Heart right ventricle (tissue), 16 donors: ENCODE results near the gene KRTAP5-4. TPM values are rescaled to one million over a fixed set of nuclear protein-coding genes. Genes with fewer than 3 reads are reported as not detected.
"Not testable (repeated sequence)": the region's sequence is repeated elsewhere in the genome, so short reads cannot be mapped to it uniquely, and the experiment has no call there.

Source experiments
- ATAC-seq, 8 donors: fragments of 200-7000 bp; cut with Tn5 transposase; one replicate each; pipeline ENCODE4 v1.9.1; 2020; ENCODE audit warnings: mild to moderate bottlenecking in 8 of 8, moderate library complexity in 8 of 8, moderate number of reproducible peaks in 1 of 8
- DNase-seq, 2 donors: peaks; one replicate each; pipeline ENCODE4 v3.0.0-alpha.2; 2020
- H3K27ac ChIP-seq, 10 donors: fragments of 200-600 bp; sonication (generic) in 2 of 10; one replicate each; pipeline versions ENCODE4 v1.5.0 to v1.8.0; 2020 to 2022; ENCODE audit warnings: mild to moderate bottlenecking in 3 of 10
- H3K27me3 ChIP-seq, 7 donors: fragments of 200-600 bp; one replicate each; pipeline ENCODE4 v1.8.0; 2021 to 2022; ENCODE audit warnings: mild to moderate bottlenecking in 2 of 7
- H3K36me3 ChIP-seq, 9 donors: fragments of 200-600 bp; sonication (generic) in 1 of 9; one replicate each; pipeline versions ENCODE4 v1.5.0 to v1.8.0; 2020 to 2022; ENCODE audit warnings: mild to moderate bottlenecking in 2 of 9
- H3K4me1 ChIP-seq, 9 donors: fragments of 200-600 bp; sonication (generic) in 1 of 9; one replicate each; pipeline versions ENCODE4 v1.5.0 to v1.8.0; 2020 to 2022; ENCODE audit warnings: mild to moderate bottlenecking in 4 of 9
- H3K4me3 ChIP-seq, 10 donors: fragments of 200-600 bp; sonication (generic) in 2 of 10; one replicate each; pipeline versions ENCODE4 v1.5.0 to v1.8.0; 2020 to 2022; ENCODE audit warnings: mild to moderate bottlenecking in 7 of 10, moderate library complexity in 2 of 10
- H3K9me3 ChIP-seq, 11 donors: fragments of 200-600 bp in 10 of 11; sonication (generic) in 2 of 11; one replicate each; pipeline versions ENCODE4 v1.5.0 to v1.8.0; 2013 to 2022; ENCODE audit warnings: mild to moderate bottlenecking in 2 of 11, control low read depth in 1 of 11, moderate library complexity in 1 of 11
- WGBS, 2 donors: extraction: QIAGEN DNeasy Blood & Tissue Kit; methylation state at CpG; one replicate each; pipeline ENCODE4 v1.1.7; 2013; ENCODE audit warnings: inconsistent platforms in 1 of 2; 5-methylcytosine and 5-hydroxymethylcytosine counted together
- intact Hi-C, 10 donors: fragments of 100-400 bp; cut with DNase I; formaldehyde crosslinking; loops; one replicate each; pipeline versions ENCODE4 v1.11.1 to v1.14.2; 2022
- polyA plus RNA-seq, 2 donors: library from polyadenylated mRNA; stranded (reverse); fragments of 200-250 nt; gene quantifications; one replicate each; pipeline ENCODE4 v1.2.3, GENCODE V29; 2013
- total RNA-seq, 10 donors: library from RNA; stranded (reverse); fragmentation: NEBNext Ultra II Directional in 3 of 10; extraction: Animal tissue kit (Norgen Biotek cat#: 25700) in 3 of 10; gene quantifications; one replicate each; pipeline versions ENCODE4 v1.2.1 to v1.2.4, GENCODE V29; 2021 to 2023
- TF ChIP-seq, protein P1 (sequence below), 9 donors: fragments of 200-600 bp; sonication (generic) in 2 of 9; IDR thresholded peaks; one replicate each; pipeline versions ENCODE4 v1.5.0 to v1.8.0; 2021 to 2022; ENCODE audit warnings: antibody characterized with exemption in 9 of 9, mild to moderate bottlenecking in 5 of 9, moderate library complexity in 1 of 9
- donor health status: Arrhythmogenic right ventricular cardiomyopathy.
- donor health status: ischemic (EF 13 %, LVEDD 7.1; RV severe dilation, severe dysfunction).
- donor health status: healthy with polysubstance abuse.
- donor health status: DM: no; HTN: yes; CAD: no.
- donor health status: DM: no; HTN: no; CAD: no.
- donor health status: ischemic (EF 25% LVEDD 6.9; RV normal size, moderate dysfunction).
- donor health status: ischemic (EF 25% LVEDD 5.7; RV mildly dilated, moderate dysfunction).
- donor health status: healthy.
- donor health status: DM: yes; HTN: yes; CAD: no.
- donor health status: Ischemic cardiomyopathy.
- donor health status: ischemic (EF 35%, LVEDD 5.7; RV mildly dilated, moderate dysfunction).
- donor health status: nonischemic (EF 11% LVEDD 7.7; RV severe dilation, severe dysfunction).
- donor health status: DM: yes; HTN: yes; CAD: no.
- donor health status: PGD.
- donor health status: ischemic (EF 29% LVEDD 5.4; RV normal size, mild dysfunction).
- donor health status: nonischemic (EF 23%, LVEDD 6.1; RV moderate dilation, normal function).

Gene KRTAP5-4
- total and polyA plus RNA-seq, 12 donors: not detected

DNA sequence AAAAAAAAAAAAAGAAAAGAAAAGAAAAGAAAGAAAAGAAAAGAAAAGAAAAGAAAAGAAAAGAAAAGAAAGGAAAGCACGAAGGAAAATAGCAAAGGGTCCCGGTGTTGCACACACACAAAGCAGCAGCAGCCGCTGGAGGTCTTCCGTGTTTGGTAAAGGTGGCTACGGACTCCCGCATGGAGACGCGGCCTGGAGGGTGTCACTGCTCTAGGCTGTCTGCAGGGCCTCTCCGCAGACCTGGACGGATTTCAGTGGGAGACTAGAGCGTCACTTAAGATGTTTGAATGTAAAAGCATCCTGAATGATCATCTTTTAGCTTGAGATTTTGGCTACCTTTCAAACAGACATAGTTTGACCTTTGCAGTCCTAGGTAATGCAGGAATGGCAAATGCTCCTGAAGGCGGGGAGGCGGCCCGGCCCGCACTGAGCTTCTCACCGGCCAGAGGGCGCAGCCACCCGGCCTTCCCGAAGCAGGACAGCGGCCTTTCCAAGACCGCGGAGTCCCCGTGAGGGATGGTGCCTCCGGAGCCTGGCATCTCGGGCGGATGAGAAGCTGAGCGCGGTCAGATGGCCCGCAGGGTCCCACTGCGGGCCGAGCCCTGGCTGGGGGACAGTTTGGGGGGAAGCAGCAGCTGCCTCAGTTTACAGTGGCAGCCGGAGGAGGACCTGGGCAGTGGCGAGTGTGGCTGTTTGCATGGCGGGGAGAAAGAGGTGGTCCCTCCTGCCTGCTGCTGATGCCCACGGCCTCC lies 26.1 kb upstream of the KRTAP5-4 start:
- ATAC-seq: no peak
- H3K36me3 ChIP-seq: no peaks in the 10 kb centered on the region
- H3K4me3 ChIP-seq: no peak overlapping the region
- no peaks in the 10 kb centered on the region for H3K9me3 ChIP-seq
- no peak for DNase-seq
- intact Hi-C loops: loop anchor here in 1 of 10 donors (10.0 kb wide), 1 partner anchor 507 kb away; no protein-coding TSS in a partner anchor
- no peak overlapping the region for H3K27ac ChIP-seq
- TF ChIP-seq, protein P1, sequence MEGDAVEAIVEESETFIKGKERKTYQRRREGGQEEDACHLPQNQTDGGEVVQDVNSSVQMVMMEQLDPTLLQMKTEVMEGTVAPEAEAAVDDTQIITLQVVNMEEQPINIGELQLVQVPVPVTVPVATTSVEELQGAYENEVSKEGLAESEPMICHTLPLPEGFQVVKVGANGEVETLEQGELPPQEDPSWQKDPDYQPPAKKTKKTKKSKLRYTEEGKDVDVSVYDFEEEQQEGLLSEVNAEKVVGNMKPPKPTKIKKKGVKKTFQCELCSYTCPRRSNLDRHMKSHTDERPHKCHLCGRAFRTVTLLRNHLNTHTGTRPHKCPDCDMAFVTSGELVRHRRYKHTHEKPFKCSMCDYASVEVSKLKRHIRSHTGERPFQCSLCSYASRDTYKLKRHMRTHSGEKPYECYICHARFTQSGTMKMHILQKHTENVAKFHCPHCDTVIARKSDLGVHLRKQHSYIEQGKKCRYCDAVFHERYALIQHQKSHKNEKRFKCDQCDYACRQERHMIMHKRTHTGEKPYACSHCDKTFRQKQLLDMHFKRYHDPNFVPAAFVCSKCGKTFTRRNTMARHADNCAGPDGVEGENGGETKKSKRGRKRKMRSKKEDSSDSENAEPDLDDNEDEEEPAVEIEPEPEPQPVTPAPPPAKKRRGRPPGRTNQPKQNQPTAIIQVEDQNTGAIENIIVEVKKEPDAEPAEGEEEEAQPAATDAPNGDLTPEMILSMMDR (IDR thresholded peaks at IDR 0.05): no peak
- peaks cover 0 to 6% (median 3%) of the 10 kb centered on the region in 9 donors for H3K4me1 ChIP-seq
- 93 to 95% methylated on average over 35 of the region's 35 CpGs for WGBS, 2 donors
- peaks cover 0 to 6% (median 3%) of the 10 kb centered on the region in 7 donors for H3K27me3 ChIP-seq

DNA sequence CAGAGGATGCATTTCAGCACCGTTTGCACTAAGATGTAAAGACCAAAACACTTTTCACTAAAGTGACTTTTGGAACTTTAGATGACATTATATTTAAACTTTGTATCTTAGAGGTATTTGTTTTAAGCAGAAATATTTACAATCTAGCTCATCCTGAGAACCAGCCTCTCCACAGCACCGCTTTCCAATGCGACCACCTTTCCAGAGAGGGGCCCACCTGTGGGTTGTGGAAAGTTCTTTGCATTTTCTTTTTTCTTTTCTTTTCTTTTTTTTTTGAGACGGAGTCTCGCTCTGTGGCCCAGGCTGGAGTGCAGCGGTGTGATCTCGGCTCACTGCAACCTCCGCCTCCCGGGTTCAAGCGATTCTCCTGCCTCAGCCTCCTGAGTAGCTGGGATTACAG lies 24.6 kb upstream of the KRTAP5-4 start:
- not testable (repeated sequence) for H3K4me3 ChIP-seq, DNase-seq, H3K9me3 ChIP-seq, H3K36me3 ChIP-seq, H3K4me1 ChIP-seq, H3K27ac ChIP-seq, ATAC-seq
- WGBS, 2 donors: 90 to 92% methylated on average over 10 of the region's 10 CpGs
- intact Hi-C loops: loop anchor here in 1 of 10 donors (10.0 kb wide), 1 partner anchor 508 kb away; no protein-coding TSS in a partner anchor
- H3K27me3 ChIP-seq: peaks cover 0 to 11% (median 0%) of the 10 kb centered on the region in 7 donors

DNA sequence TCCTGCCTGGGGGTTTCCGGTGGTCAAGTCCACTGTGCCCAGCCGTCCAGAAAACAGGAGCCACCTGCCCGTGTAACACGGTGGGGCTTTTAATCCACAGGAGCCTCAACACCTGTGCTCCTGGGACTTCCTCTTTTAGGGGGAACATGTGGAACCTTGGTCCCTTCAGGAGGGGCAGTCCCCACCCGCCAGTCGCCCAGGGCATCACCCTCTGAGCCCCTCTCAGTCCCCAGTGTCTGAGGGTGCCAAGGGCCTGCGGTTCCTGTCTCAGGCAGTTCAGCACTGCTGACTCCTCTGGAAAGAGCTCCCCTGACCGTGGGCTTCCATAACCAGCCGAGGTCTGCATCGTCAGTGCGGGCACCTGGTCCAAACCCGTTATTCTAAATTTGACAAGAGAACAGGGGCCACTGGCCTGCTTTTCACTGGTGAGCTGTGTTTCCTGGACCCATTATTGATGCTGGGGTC lies 23.5 kb upstream of the KRTAP5-4 start:
- Histone ChIP-seq H3K27me3 (peaks cover 0 to 19% (median 4%) of the 10 kb centered on the region in 7 donors), H3K36me3 (no peaks in the 10 kb centered on the region), H3K4me1 (peaks cover 0 to 8% (median 0%) of the 10 kb centered on the region in 9 donors), H3K4me3 (no peak overlapping the region), H3K27ac (no peak overlapping the region), H3K9me3 (no peaks in the 10 kb centered on the region)
- ATAC-seq (no peak), DNase-seq (no peak)
- TF ChIP-seq, protein P1 (IDR thresholded peaks at IDR 0.05): no peak
- WGBS, 2 donors: 85 to 88% methylated on average over 12 of the region's 12 CpGs
- intact Hi-C loops: loop anchor here in 1 of 10 donors (10.0 kb wide), 1 partner anchor 509 kb away; no protein-coding TSS in a partner anchor

DNA sequence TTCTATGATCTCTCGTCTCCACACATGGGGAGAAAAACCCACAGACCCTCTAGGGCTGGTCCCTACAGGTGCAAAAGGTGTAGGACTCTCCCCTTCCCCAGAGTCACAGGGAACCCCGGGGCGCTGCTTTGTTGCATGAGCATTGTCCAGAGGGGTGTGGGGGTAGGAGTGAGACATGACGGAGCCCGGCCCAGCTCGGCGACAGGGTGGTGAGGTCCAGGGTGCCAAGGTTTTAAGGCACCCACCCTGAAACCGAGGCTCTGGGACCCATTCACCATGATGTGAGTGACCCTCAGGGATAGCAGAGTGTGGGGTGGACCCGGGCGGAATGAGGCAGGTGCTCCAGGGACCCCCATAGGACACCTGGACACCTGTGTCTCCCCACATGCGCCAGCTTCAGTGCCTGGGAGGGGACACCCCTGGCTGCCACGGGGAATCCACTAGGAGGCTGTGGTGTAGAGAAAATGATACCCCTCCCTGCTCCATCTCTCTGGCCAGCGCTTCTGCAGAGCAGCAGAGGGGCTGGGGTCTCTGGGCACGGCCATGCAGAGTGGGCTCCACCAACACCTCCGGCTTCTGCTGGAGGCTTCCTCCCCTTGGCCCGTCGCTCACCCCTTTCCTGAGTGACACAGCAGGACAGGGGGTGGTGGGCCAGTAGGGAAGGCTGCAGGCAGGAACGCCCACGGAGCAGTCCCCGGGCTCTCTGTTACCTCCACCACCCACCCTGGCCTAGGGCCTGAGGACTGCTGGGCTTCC lies 22.8 kb upstream of the KRTAP5-4 start:
- H3K9me3 ChIP-seq: no peaks in the 10 kb centered on the region
- ATAC-seq (peak in 1 of 8 donors; percentile 40), DNase-seq (no peak)
- H3K27ac ChIP-seq: no peak overlapping the region
- WGBS, 2 donors: 79 to 85% methylated on average over 20 of the region's 20 CpGs
- peaks cover 0 to 23% (median 10%) of the 10 kb centered on the region in 7 donors for H3K27me3 ChIP-seq
- H3K36me3 ChIP-seq: no peaks in the 10 kb centered on the region
- H3K4me1 ChIP-seq: peaks cover 0 to 15% (median 6%) of the 10 kb centered on the region in 9 donors
- intact Hi-C loops: loop anchor here in 1 of 10 donors (10.0 kb wide), 1 partner anchor 510 kb away; no protein-coding TSS in a partner anchor
- TF ChIP-seq, protein P1 (IDR thresholded peaks at IDR 0.05): no peak
- H3K4me3 ChIP-seq: no peak overlapping the region
